OCI-LY7 (cell line): ENCODE results near the gene ZNHIT3. TPM values are rescaled to one million over a fixed set of nuclear protein-coding genes. Genes with fewer than 3 reads are reported as not detected.

ENCODE experiments used
- BruUV-seq: library from RNA; stranded (reverse); fragments of 400-500 nt; replicated peaks from 2 replicates; lab custom pipeline; 2021; lab: Mats Ljungman, UMichigan
- CTCF ChIA-PET: fragments of 300-600 bp; sonication (Branson Sonifier 250); formaldehyde crosslinking; loops from one replicate; lab custom pipeline; 2022; ENCODE audit warnings: antibody characterized with exemption; ENCODE audit not compliant: unreplicated experiment; lab: Charles Lee
- POLR2A ChIA-PET: fragments of 300-600 bp; sonication (Branson Sonifier 250); formaldehyde crosslinking; loops from one replicate; lab custom pipeline; 2022; ENCODE audit warnings: antibody characterized with exemption; lab: Charles Lee
- DNase-seq: peaks from one replicate; pipeline ENCODE4 v3.0.0-alpha.2; 2015; ENCODE audit warnings: low spot score
- H2AFZ ChIP-seq: fragments of 200-600 bp; sonication (generic), shearing (Covaris generic); 2 replicates; pipeline ENCODE4 v1.6.1; 2014; ENCODE audit warnings: mild to moderate bottlenecking, antibody characterized with exemption, low read length, moderate library complexity
- H3K27ac ChIP-seq: fragments of 200-600 bp; sonication (generic); 2 replicates; pipeline ENCODE4 v1.5.1; 2014; ENCODE audit warnings: mixed run types, low read depth, mild to moderate bottlenecking, moderate library complexity, low read length, inconsistent platforms; ENCODE audit not compliant: poor library complexity, severe bottlenecking
- H3K36me3 ChIP-seq: fragments of 200-600 bp; sonication (generic); 2 replicates; pipeline ENCODE4 v1.6.1; 2014; ENCODE audit warnings: mild to moderate bottlenecking, antibody characterized with exemption, low read length, moderate library complexity, mixed read lengths; ENCODE audit not compliant: insufficient read depth
- H3K4me1 ChIP-seq: fragments of 200-600 bp; sonication (generic); 2 replicates; pipeline ENCODE4 v1.5.1; 2014; ENCODE audit warnings: mild to moderate bottlenecking, low read length; ENCODE audit not compliant: insufficient read depth, poor library complexity, severe bottlenecking
- H3K4me2 ChIP-seq: fragments of 200-600 bp; sonication (generic); 2 replicates; pipeline ENCODE4 v1.6.1; 2014; ENCODE audit warnings: mild to moderate bottlenecking, low read length
- H3K4me3 ChIP-seq: fragments of 200-600 bp; sonication (generic); 2 replicates; pipeline ENCODE4 v1.5.1; 2014; ENCODE audit warnings: mild to moderate bottlenecking, low read depth, low read length; ENCODE audit not compliant: poor library complexity, severe bottlenecking
- H3K79me2 ChIP-seq: fragments of 200-600 bp; sonication (generic); 2 replicates; pipeline ENCODE4 v1.6.1; 2016; ENCODE audit warnings: low read depth, mild to moderate bottlenecking, low read length, moderate library complexity, mixed read lengths; ENCODE audit not compliant: insufficient read depth
- H3K9me2 ChIP-seq: fragments of 200-600 bp; sonication (generic); 2 replicates; pipeline ENCODE4 v1.6.1; 2016; ENCODE audit warnings: mild to moderate bottlenecking, low read length, mixed read lengths; ENCODE audit not compliant: insufficient read depth
- H3K9me3 ChIP-seq: fragments of 200-600 bp; sonication (generic); 2 replicates; pipeline ENCODE4 v1.6.1; 2014; ENCODE audit warnings: mild to moderate bottlenecking, mixed run types, low read length, mixed read lengths
- H4K20me1 ChIP-seq: fragments of 200-600 bp; sonication (generic); 2 replicates; pipeline ENCODE4 v1.6.1; 2014; ENCODE audit warnings: mild to moderate bottlenecking, antibody characterized with exemption, low read length, moderate library complexity, mixed read lengths; ENCODE audit not compliant: insufficient read depth
- CTCF ChIP-seq: fragments of 200-600 bp; sonication (generic); conservative IDR thresholded peaks from 2 replicates; pipeline ENCODE4 v1.5.1; 2014; ENCODE audit warnings: mild to moderate bottlenecking, antibody characterized with exemption, low read length, moderate library complexity, mixed read lengths
- EZH2phosphoT487 ChIP-seq: fragments of 200-600 bp; sonication (generic); IDR thresholded peaks from 2 replicates; pipeline ENCODE4 v1.6.1; 2018; ENCODE audit warnings: low read depth, borderline replicate concordance, mild to moderate bottlenecking, mixed run types, antibody characterized with exemption, low read length, moderate library complexity, mixed read lengths
- intact Hi-C: fragments of 100-400 bp; cut with micrococcal nuclease; formaldehyde crosslinking; loops from one replicate; pipeline ENCODE4 v1.10.0; 2022; ENCODE audit not compliant: unreplicated experiment
- total RNA-seq, 2 experiments: library from RNA; depleted of rRNA in 1 of 2; stranded (reverse); fragments of >200 nt in 1 of 2; shearing (Covaris generic) in 1 of 2; gene quantifications; 2 replicates each; pipeline ENCODE4 v1.2.3, GENCODE V29; 2014 to 2022

ZNHIT3 gene
- total RNA-seq, 2 experiments from 2014 or later, result 40.4 to 47.7 TPM

- no peaks in the 10 kb centered on the region for H4K20me1 ChIP-seq
- no peak overlapping the region for H3K4me2 ChIP-seq
- intact Hi-C loops, result no loop called here
- ChIA-PET CTCF (no interaction called here), POLR2A (interaction anchor here (1.6 kb wide), 1 partner anchor 21 kb away, joined by 3 read pairs; no protein-coding TSS in a partner anchor)
- no TSS peak for BruUV-seq
- peaks cover 24% of the 10 kb centered on the region for H3K4me1 ChIP-seq
- no peaks in the 10 kb centered on the region for H3K79me2 ChIP-seq
- H3K36me3 ChIP-seq, result peaks cover 93% of the 10 kb centered on the region
- H3K9me2 ChIP-seq, result no peaks in the 10 kb centered on the region
- DNase-seq, result no peak
- H3K9me3 ChIP-seq, result no peaks in the 10 kb centered on the region
- TF ChIP-seq EZH2phosphoT487 (no peak), CTCF (no peak)
- H3K27ac ChIP-seq, result no peak overlapping the region
- H2AFZ ChIP-seq, result no peak overlapping the region
- no peak overlapping the region for H3K4me3 ChIP-seq
Observed at GRCh38 chr17:36514856-36515255, 28.4 kb downstream of the ZNHIT3 start.

DNA sequence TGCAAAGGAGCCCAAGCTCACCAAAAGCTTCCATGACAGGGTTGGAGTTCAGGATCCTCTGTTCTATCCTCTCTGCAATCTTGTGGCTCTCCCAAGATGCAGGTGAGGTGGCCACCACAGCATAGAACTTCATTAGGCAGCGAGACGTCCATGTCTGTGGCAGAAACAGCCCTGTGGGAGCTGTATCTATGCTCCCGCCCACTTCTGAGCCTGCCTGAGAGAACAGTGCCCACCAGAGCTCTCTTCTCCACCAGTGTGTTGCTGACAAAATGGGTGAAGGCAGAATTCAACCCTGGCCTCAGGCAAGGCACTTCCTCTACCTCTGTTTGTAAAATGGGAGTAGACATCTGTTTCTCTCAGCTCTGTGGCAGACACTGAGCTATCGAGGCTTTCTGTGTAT, 29.4 kb downstream of the ZNHIT3 start:
- POLR2A ChIA-PET, result interaction anchor here (0.9 to 1.6 kb wide), 2 partner anchors 22 to 31 kb away, joined by 3 read pairs; no protein-coding TSS in a partner anchor
- Histone ChIP-seq H3K4me1 (peaks cover 33% of the 10 kb centered on the region), H3K9me3 (no peaks in the 10 kb centered on the region), H2AFZ (no peak overlapping the region), H3K4me3 (no peak overlapping the region), H3K4me2 (no peak overlapping the region), H4K20me1 (no peaks in the 10 kb centered on the region), H3K9me2 (no peaks in the 10 kb centered on the region), H3K79me2 (no peaks in the 10 kb centered on the region), H3K36me3 (peaks cover 93% of the 10 kb centered on the region), H3K27ac (no peak overlapping the region)
- CTCF ChIA-PET, result no interaction called here
- no TSS peak for BruUV-seq
- TF ChIP-seq EZH2phosphoT487 (no peak), CTCF (no peak)
- no peak for DNase-seq
- intact Hi-C loops, result no loop called here

DNA sequence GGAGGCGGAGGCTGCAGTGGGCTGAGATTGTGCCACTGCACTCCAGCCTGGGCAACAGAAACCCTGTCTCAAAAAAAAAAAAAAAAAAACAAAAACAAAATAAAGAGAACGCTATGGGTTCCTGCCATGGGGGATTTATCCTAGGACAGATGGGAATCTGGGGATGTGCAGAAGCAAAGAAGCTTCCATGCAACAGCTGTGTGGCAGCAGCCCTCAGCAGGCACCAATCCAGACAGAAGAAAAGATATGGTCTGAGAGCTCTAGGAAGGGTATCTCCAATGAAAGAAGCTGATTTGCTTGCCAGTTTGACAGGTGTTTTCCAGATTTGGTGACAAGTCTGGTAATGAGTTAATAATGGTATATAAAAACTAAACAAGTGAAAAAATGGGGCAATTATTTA, 36.6 kb downstream of the ZNHIT3 start:
- H3K4me1 ChIP-seq, result peaks cover 38% of the 10 kb centered on the region
- H3K4me3 ChIP-seq, result no peak overlapping the region
- no peaks in the 10 kb centered on the region for H3K9me2 ChIP-seq
- no peak for DNase-seq
- no peaks in the 10 kb centered on the region; the same call in 1 of the 2 replicates for H4K20me1 ChIP-seq
- intact Hi-C loops, result no loop called here
- no peak overlapping the region for H3K27ac ChIP-seq
- no peak overlapping the region for H3K4me2 ChIP-seq
- POLR2A ChIA-PET, result interaction anchor here (0.6 to 0.7 kb wide), 5 partner anchors 19 to 1114 kb away, joined by 3 to 6 read pairs (median 5); no protein-coding TSS in a partner anchor
- H3K9me3 ChIP-seq, result no peaks in the 10 kb centered on the region
- H2AFZ ChIP-seq, result no peak overlapping the region
- TF ChIP-seq EZH2phosphoT487 (no peak), CTCF (no peak)
- H3K79me2 ChIP-seq, result no peaks in the 10 kb centered on the region
- BruUV-seq, result no TSS peak
- peaks cover 95% of the 10 kb centered on the region for H3K36me3 ChIP-seq
- CTCF ChIA-PET, result no interaction called here
